ENCODE results near the gene REP15.
"Not testable (repeated sequence)": the region's sequence is repeated elsewhere in the genome, so short reads cannot be mapped to it uniquely, and the experiment has no call there.

Gene REP15

GRCh38 chr12:27696864-27697564 is 767 bp downstream of the REP15 start:
- DNase-seq (ENCODE audit: low read depth) = no peak

- DNase-seq (ENCODE audit: low read depth) = peak; percentile 60
Measured at GRCh38 chr12:27703720-27704452, 7.6 kb downstream of the REP15 start.

- no peak for DNase-seq (ENCODE audit: low read depth)
Measured at GRCh38 chr12:27705263-27705662, 9.0 kb downstream of the REP15 start.

GRCh38 chr12:27707216-27707615 is 11.0 kb downstream of the REP15 start:
- no peak for DNase-seq (ENCODE audit: low read depth)

- no peak for DNase-seq (ENCODE audit: low read depth)
Measured at GRCh38 chr12:27709212-27709931, 13.1 kb downstream of the REP15 start.

GRCh38 chr12:27709932-27710591 is 13.8 kb downstream of the REP15 start:
- DNase-seq (ENCODE audit: low read depth) = no peak

- peak; percentile 88 for DNase-seq (ENCODE audit: low read depth)
Measured at GRCh38 chr12:27710592-27711316, 14.5 kb downstream of the REP15 start, which contains the start of gene MRPS35. Gene MRPS35, plus strand, starts transcription at chr12:27710832. Its CDS starts 12 bp downstream, at chr12:27710844.

GRCh38 chr12:27711317-27711682 is 15.1 kb downstream of the REP15 start:
- DNase-seq (ENCODE audit: low read depth) = no peak

- no peak for DNase-seq (ENCODE audit: low read depth)
Measured at GRCh38 chr12:27711967-27712366, 15.7 kb downstream of the REP15 start.

- no peak for DNase-seq (ENCODE audit: low read depth)
Measured at GRCh38 chr12:27723212-27723611, 27.0 kb downstream of the REP15 start.

- no peak for DNase-seq (ENCODE audit: low read depth)
Measured at GRCh38 chr12:27730097-27730588, 33.9 kb downstream of the REP15 start.

- DNase-seq (ENCODE audit: low read depth) = no peak
Measured at GRCh38 chr12:27732281-27732680, 36.0 kb downstream of the REP15 start.

GRCh38 chr12:27733052-27733656 is 36.9 kb downstream of the REP15 start:
- DNase-seq (ENCODE audit: low read depth) = peak; percentile 11

GRCh38 chr12:27733791-27734190 is 37.5 kb downstream of the REP15 start:
- DNase-seq (ENCODE audit: low read depth) = no peak

- DNase-seq (ENCODE audit: low read depth) = not testable (repeated sequence)
Measured at GRCh38 chr12:27734321-27734720, 38.1 kb downstream of the REP15 start.

GRCh38 chr12:27743601-27744000 is 47.4 kb downstream of the REP15 start:
- no peak for DNase-seq (ENCODE audit: low read depth)

GRCh38 chr12:27745734-27746133 is 49.5 kb downstream of the REP15 start:
- not testable (repeated sequence) for DNase-seq (ENCODE audit: low read depth)

Data from T follicular helper cell (primary cell).